Chondrocyte (in vitro differentiated cells): ENCODE measurements around the gene MEIS2. TPM values are rescaled to one million over a fixed set of nuclear protein-coding genes. Genes with fewer than 3 reads are reported as not detected.

Source experiments
- DNase-seq: peaks from one replicate; pipeline ENCODE4 v3.0.0; 2021; ENCODE audit warnings: mixed read lengths, low spot score
- H3K27ac Mint-ChIP-seq: one replicate; pipeline ENCODE4 v1.8.0; 2021; ENCODE audit warnings: mild to moderate bottlenecking, moderate library complexity, mixed read lengths; ENCODE audit not compliant: unreplicated experiment
- H3K27me3 Mint-ChIP-seq: 2 replicates; pipeline ENCODE4 v1.8.0; 2021; ENCODE audit warnings: low read depth, mixed read lengths
- H3K36me3 Mint-ChIP-seq: 2 replicates; pipeline ENCODE4 v1.8.0; 2021; ENCODE audit warnings: low read depth, mixed read lengths
- H3K4me1 Mint-ChIP-seq: 2 replicates; pipeline ENCODE4 v1.8.0; 2021; ENCODE audit warnings: low read depth, mild to moderate bottlenecking, mixed read lengths
- H3K4me3 Mint-ChIP-seq: one replicate; pipeline ENCODE4 v1.8.0; 2021; ENCODE audit warnings: mild to moderate bottlenecking, moderate library complexity, mixed read lengths; ENCODE audit not compliant: unreplicated experiment
- H3K9me3 Mint-ChIP-seq: 2 replicates; pipeline ENCODE4 v1.8.0; 2021; ENCODE audit warnings: low read depth, mixed read lengths
- CTCF ChIP-seq: fragments of 200-600 bp; sonication (generic); IDR thresholded peaks from 2 replicates; pipeline ENCODE4 v1.5.0; 2021; ENCODE audit warnings: antibody characterized with exemption, mild to moderate bottlenecking, moderate library complexity
- total RNA-seq: library from RNA; stranded (reverse); gene quantifications from 3 replicates; pipeline ENCODE4 v1.2.1, GENCODE V29; 2021

The MEIS2 gene
- total RNA-seq, 1 donor from 2014 or later: 28.3 TPM

- Mint-ChIP-seq H3K4me3 (peak overlapping the region; percentile 99), H3K4me1 (peaks cover 42% of the 10 kb centered on the region), H3K9me3 (no peaks in the 10 kb centered on the region), H3K27ac (peak overlapping the region; percentile 100), H3K36me3 (peaks cover 5% of the 10 kb centered on the region), H3K27me3 (peaks cover 16% of the 10 kb centered on the region)
- TF ChIP-seq CTCF: no peak
- DNase-seq: no peak
These were observed 835 bp downstream of the MEIS2 start for GRCh38 chr15:37099319-37100108.

GRCh38 chr15:37098468-37099318 lies 1.7 kb downstream of the MEIS2 start:
- peak overlapping the region; percentile 99 for H3K4me3 Mint-ChIP-seq
- peaks cover 8% of the 10 kb centered on the region for H3K27me3 Mint-ChIP-seq
- no peaks in the 10 kb centered on the region for H3K9me3 Mint-ChIP-seq
- no peak for DNase-seq
- peak overlapping the region; percentile 100 for H3K27ac Mint-ChIP-seq
- peaks cover 8% of the 10 kb centered on the region for H3K36me3 Mint-ChIP-seq
- H3K4me1 Mint-ChIP-seq: peaks cover 47% of the 10 kb centered on the region
- TF ChIP-seq CTCF: no peak

GRCh38 chr15:37097144-37097919 lies 3.0 kb downstream of the MEIS2 start:
- H3K27ac Mint-ChIP-seq: peak overlapping the region; percentile 100
- peaks cover 20% of the 10 kb centered on the region for H3K36me3 Mint-ChIP-seq
- H3K4me3 Mint-ChIP-seq: peak overlapping the region; percentile 99
- no peaks in the 10 kb centered on the region for H3K9me3 Mint-ChIP-seq
- H3K27me3 Mint-ChIP-seq: peaks cover 3% of the 10 kb centered on the region
- DNase-seq: no peak
- TF ChIP-seq CTCF: no peak
- H3K4me1 Mint-ChIP-seq: peaks cover 52% of the 10 kb centered on the region

- Mint-ChIP-seq H3K27ac (peak overlapping the region; percentile 100), H3K36me3 (peaks cover 24% of the 10 kb centered on the region), H3K4me3 (peak overlapping the region; percentile 99), H3K27me3 (no peaks in the 10 kb centered on the region), H3K9me3 (no peaks in the 10 kb centered on the region), H3K4me1 (peaks cover 55% of the 10 kb centered on the region)
- DNase-seq: no peak
- no peak for TF ChIP-seq CTCF
These were observed 3.7 kb downstream of the MEIS2 start for GRCh38 chr15:37096558-37097143.
